ENCODE measurements around the gene PPP1R3A. TPM values are rescaled to one million over a fixed set of nuclear protein-coding genes. Genes with fewer than 3 reads are reported as not detected.

Gene PPP1R3A
- total and polyA plus RNA-seq, 9 donors = 0.02 to 0.05 TPM; not detected in 7

DNA sequence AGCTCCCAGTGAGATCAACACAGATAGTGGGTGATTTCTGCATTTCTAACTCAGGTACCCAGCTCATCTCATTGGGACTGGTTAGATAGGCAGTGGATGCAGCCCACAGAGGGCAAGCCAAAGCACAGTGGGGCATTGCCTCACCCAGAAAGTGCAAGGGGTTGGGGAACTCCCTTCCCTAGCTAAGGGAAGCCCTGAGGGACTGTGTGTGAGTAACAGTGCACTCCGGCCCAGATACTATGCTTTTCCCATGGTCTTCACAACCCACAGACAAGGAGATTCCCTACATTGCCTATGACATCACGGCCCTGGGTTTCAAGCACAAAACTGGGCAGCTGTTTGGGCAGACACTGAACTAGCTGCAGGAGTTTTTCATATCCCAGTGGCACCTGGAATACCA, 62.8 kb downstream of the PPP1R3A start:
- Histone ChIP-seq H3K36me3 (no peaks in the 10 kb centered on the region), H3K4me3 (no peak overlapping the region), H3K9me3 (no peaks in the 10 kb centered on the region), H3K4me1 (ENCODE audit: insufficient read depth) (no peaks in the 10 kb centered on the region), H3K27me3 (no peaks in the 10 kb centered on the region), H3K27ac (no peak overlapping the region)
- no peak for DNase-seq
- intact Hi-C loops (cut with DNase I) = no loop called here
- TF ChIP-seq, protein P1, sequence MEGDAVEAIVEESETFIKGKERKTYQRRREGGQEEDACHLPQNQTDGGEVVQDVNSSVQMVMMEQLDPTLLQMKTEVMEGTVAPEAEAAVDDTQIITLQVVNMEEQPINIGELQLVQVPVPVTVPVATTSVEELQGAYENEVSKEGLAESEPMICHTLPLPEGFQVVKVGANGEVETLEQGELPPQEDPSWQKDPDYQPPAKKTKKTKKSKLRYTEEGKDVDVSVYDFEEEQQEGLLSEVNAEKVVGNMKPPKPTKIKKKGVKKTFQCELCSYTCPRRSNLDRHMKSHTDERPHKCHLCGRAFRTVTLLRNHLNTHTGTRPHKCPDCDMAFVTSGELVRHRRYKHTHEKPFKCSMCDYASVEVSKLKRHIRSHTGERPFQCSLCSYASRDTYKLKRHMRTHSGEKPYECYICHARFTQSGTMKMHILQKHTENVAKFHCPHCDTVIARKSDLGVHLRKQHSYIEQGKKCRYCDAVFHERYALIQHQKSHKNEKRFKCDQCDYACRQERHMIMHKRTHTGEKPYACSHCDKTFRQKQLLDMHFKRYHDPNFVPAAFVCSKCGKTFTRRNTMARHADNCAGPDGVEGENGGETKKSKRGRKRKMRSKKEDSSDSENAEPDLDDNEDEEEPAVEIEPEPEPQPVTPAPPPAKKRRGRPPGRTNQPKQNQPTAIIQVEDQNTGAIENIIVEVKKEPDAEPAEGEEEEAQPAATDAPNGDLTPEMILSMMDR (IDR thresholded peaks at IDR 0.05) = no peak
- TF ChIP-seq EP300 (IDR thresholded peaks at IDR 0.05) = no peak
- no peak for TF ChIP-seq POLR2A (IDR thresholded peaks at IDR 0.05)
- WGBS, 3 donors = 74 to 84% (median 81%) methylated on average over 2 of the region's 2 CpGs

DNA sequence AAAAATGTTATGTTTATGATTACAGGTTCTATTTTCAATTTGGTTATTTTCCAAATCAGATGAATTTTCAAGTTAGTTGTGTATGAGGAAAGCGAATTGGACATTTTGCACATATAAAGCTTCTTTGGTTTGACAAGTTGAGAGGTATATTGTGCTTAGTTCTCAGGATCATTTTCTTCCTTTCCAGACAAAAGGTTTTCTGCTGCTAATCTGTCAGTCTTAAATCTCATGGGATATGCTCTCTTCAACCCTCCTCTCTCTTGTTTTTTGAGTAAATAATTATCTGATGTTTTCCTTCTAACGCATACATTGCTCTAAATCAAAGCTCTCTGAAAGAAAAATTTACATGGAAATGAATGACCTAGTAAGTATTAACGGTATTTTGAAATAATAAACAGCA, 77.9 kb downstream of the PPP1R3A start:
- DNase-seq = no peak
- H3K27ac ChIP-seq = no peak overlapping the region
- WGBS, 3 donors = 8 to 24% (median 11%) methylated on average over 3 of the region's 3 CpGs
- H3K4me1 ChIP-seq (ENCODE audit: insufficient read depth) = no peaks in the 10 kb centered on the region
- no peaks in the 10 kb centered on the region for H3K27me3 ChIP-seq
- no peak overlapping the region for H3K4me3 ChIP-seq
- intact Hi-C loops (cut with DNase I) = no loop called here
- no peaks in the 10 kb centered on the region for H3K36me3 ChIP-seq
- no peaks in the 10 kb centered on the region for H3K9me3 ChIP-seq
- TF ChIP-seq, protein P1 (IDR thresholded peaks at IDR 0.05) = no peak
- TF ChIP-seq POLR2A (IDR thresholded peaks at IDR 0.05) (no peak), EP300 (IDR thresholded peaks at IDR 0.05) (no peak)

DNA sequence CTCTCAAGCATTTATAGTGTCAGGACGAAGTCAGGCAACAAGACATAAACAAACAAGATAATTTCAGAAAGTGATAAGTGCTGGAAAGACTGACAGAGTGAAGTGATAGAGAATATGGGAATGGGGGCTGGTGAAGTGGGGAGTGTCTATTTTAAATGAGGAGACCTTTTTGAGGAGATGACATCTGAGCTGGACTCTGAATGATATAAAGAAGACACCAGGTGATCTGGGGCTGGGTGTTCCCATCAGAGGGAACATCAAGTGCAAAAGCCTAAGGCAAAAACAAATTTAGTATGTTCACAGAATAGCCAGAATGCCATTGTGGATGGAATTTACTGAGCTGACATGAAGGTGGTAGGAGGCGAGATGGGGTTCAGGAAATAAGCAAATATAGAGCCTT, 83.4 kb downstream of the PPP1R3A start:
- Histone ChIP-seq H3K4me3 (no peak overlapping the region), H3K36me3 (no peaks in the 10 kb centered on the region), H3K27me3 (no peaks in the 10 kb centered on the region), H3K9me3 (no peaks in the 10 kb centered on the region), H3K27ac (no peak overlapping the region), H3K4me1 (ENCODE audit: insufficient read depth) (no peaks in the 10 kb centered on the region)
- TF ChIP-seq, protein P1 (IDR thresholded peaks at IDR 0.05) = no peak
- TF ChIP-seq EP300 (IDR thresholded peaks at IDR 0.05) (no peak), POLR2A (IDR thresholded peaks at IDR 0.05) (no peak)
- intact Hi-C loops (cut with DNase I) = no loop called here
- 81 to 88% (median 83%) methylated on average over 2 of the region's 2 CpGs for WGBS, 3 donors
- DNase-seq = no peak

DNA sequence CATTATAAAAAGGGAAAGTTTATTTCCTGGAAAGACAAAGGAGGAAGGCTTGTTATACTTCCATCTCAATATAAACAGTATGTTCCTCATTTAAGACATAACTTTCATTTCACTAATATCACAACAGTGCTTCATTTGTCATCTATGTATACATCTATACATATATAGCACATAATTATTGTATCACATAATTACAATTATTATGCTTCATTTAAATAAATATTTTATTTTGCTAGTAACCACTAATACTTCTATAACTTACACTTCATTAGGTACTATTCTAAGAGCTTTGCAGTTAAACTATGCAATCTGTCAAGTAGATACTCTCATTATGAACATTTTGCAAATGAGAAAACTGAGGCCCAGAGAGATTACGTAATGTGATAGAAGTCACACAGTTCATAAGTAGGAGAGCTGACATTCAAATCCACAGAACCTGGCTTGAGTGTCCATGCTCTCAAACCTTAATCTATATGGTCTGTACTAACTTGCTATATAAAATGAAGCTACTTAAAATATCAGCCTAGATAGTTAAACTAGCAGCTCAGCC, 86.5 kb downstream of the PPP1R3A start:
- no peak overlapping the region for H3K27ac ChIP-seq
- 92 to 97% (median 96%) methylated on average over 1 of the region's 1 CpG for WGBS, 3 donors

More for the DNA sequence above, 86.5 kb downstream of the PPP1R3A start:
- no peaks in the 10 kb centered on the region for H3K27me3 ChIP-seq
- TF ChIP-seq, protein P1 (IDR thresholded peaks at IDR 0.05) = no peak
- TF ChIP-seq POLR2A (IDR thresholded peaks at IDR 0.05) = no peak
- no peak for TF ChIP-seq EP300 (IDR thresholded peaks at IDR 0.05)
- DNase-seq = no peak
- no peaks in the 10 kb centered on the region for H3K4me1 ChIP-seq (ENCODE audit: insufficient read depth)
- H3K36me3 ChIP-seq = no peaks in the 10 kb centered on the region
- no peak overlapping the region for H3K4me3 ChIP-seq
- intact Hi-C loops (cut with DNase I) = no loop called here
- no peaks in the 10 kb centered on the region for H3K9me3 ChIP-seq

Data from ovary (tissue), 9 donors.